Omental fat pad (tissue), 4 donors: ENCODE results near the gene NAV2. TPM values are rescaled to one million over a fixed set of nuclear protein-coding genes. Genes with fewer than 3 reads are reported as not detected.

Experiments
- ATAC-seq: fragments of 150-250 bp; one replicate; pipeline ENCODE4 v1.9.1; 2016; ENCODE audit warnings: mild to moderate bottlenecking, moderate library complexity; ENCODE audit not compliant: low FRiP score
- DNase-seq: peaks from one replicate; pipeline ENCODE4 v3.0.0-alpha.2; 2019; ENCODE audit warnings: low spot score
- CTCF ChIP-seq, 3 donors: fragments of 450-650 bp; IDR thresholded peaks; one replicate each; pipeline ENCODE4 v1.5.1; 2016 to 2017; ENCODE audit warnings: antibody characterized with exemption in 3 of 3, mild to moderate bottlenecking in 3 of 3, moderate library complexity in 2 of 3
- total RNA-seq, 4 donors: library from RNA; depleted of rRNA; stranded (reverse); fragments of >200 nt; gene quantifications; one replicate each; pipeline ENCODE4 v1.1.0, GENCODE V29; 2016

Gene NAV2
- total RNA-seq, 4 donors from 2014 or later, result 6.3 to 41.6 (median 13.0) TPM

DNA sequence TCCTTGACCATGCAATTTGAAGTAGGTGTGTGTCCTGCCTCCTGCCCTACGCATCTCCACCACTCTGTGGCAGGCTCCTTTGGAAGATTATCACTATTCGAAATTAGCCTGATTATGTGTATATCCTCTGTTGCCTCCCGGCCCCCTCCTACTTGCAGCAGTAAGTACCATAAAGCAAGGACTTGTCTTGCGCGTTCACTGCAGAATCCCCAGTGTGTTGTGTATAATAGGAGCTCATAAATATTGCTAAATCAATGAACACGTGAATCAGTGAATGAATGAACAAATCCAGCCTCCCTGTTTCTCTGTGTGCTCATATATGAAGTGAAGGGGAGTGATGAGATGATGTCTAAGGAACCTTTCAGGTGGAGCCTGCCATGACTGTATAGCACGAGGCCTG lies 237.0 kb downstream of the NAV2 start:
- DNase-seq (no peak), ATAC-seq (no peak)
- TF ChIP-seq CTCF (IDR thresholded peaks at IDR 0.05), result no peak

DNA sequence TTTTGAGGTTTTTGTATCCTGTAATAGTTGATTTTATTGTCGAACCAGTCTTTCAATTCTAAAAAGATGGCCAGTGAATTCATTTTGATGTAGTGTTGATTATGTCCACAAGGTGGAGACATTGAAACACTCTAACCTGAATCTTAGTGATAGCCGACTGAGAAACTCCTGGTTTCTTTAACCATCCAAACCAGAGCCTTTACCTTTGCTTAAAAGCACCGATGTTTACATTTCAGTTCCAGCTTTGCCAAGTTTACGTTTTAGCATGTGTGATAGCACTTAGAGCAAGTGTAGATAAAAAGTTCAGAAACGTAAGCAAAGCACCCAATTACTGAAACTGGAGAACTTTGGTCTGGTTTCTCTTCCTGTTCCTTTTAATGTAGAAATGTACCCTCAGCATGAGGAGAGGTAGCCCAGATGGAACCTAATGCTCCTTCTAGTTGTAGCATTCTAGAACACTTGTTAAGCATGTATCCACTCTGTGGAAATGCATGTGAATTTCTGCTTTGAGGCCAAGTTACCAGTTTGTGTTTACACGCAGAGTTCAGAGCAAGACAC lies 239.0 kb downstream of the NAV2 start:
- DNase-seq (no peak), ATAC-seq (no peak)
- TF ChIP-seq CTCF (IDR thresholded peaks at IDR 0.05), result peak in 1 of 3 donors; percentile 29

DNA sequence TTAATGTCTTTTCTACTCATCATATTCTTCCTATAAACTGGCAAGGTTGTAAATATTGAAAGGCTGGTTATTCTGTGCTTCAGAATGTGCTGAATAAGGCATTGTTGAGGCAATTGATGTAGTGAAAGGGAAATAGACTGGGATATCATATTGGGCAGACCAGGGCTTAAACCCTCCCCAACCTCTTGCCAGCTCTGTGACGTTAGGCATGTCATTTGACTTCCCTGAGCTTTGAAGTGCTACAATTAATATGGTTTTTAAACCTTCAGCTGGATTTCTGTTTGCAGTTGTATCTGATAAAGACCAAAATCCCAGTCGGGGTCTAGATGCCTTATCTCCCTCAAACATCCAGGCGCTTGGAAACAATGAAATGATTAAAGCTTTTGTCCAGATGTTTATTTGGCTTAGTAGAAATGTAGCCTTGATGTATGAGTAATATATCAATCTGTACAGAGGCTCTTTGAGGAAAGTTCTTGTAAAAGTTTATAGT lies 239.5 kb downstream of the NAV2 start:
- DNase-seq (no peak), ATAC-seq (no peak)
- TF ChIP-seq CTCF (IDR thresholded peaks at IDR 0.05), result no peak

DNA sequence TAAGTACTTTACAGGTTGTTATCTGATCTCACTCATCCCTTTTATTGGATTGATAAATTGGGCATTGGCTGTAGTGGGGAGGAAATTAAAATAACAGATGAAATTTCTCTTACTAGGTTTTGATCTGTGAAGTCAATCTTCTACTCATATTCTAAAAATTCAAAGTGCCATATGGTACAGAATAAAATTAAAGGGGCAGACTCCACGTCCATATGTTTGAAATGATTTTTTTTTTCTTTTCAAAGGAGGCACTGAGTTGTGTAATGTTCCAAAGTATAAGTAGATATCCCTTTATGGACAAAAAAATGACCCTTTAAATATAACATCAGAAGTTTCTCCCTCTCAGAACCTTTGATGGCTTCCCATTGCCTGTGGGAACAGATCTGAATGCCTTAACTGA lies 240.3 kb downstream of the NAV2 start:
- no peak for DNase-seq
- no peak for ATAC-seq
- no peak for TF ChIP-seq CTCF (IDR thresholded peaks at IDR 0.05)

- no peak for TF ChIP-seq CTCF (IDR thresholded peaks at IDR 0.05)
- ATAC-seq, result no peak
- DNase-seq, result no peak
These were observed 240.7 kb downstream of the NAV2 start for GRCh38 chr11:19953336-19953735.

GRCh38 chr11:19953909-19954308 lies 241.3 kb downstream of the NAV2 start:
- DNase-seq (no peak), ATAC-seq (no peak)
- no peak for TF ChIP-seq CTCF (IDR thresholded peaks at IDR 0.05)

DNA sequence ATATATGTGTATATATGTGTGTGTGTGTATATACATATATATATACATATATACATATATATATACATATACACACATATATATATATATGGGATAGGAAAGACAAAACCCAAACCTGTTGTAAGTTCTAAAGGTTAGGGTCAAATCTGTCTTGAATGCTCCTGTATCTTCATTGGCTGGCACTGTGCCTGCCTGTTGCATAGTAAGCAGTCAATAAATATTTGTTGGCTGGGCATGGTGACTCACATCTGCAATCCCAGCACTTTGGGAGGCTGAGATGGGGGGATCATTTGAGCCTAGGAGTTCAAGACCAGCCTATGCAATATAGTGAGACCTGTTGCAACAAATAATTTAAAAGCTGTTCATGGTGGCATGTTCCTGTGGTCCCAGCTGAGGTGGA lies 242.3 kb downstream of the NAV2 start:
- DNase-seq, result no peak
- no peak for ATAC-seq
- TF ChIP-seq CTCF (IDR thresholded peaks at IDR 0.05), result no peak
